ENCODE results near the gene TIE1. TPM values are rescaled to one million over a fixed set of nuclear protein-coding genes. Genes with fewer than 3 reads are reported as not detected.

The TIE1 gene
- total and polyA plus RNA-seq, 2 of the 13 experiments (the other 11 are each of a cell fraction or from before 2014, with no cell fraction given), result 0.58 to 0.84 TPM

DNA sequence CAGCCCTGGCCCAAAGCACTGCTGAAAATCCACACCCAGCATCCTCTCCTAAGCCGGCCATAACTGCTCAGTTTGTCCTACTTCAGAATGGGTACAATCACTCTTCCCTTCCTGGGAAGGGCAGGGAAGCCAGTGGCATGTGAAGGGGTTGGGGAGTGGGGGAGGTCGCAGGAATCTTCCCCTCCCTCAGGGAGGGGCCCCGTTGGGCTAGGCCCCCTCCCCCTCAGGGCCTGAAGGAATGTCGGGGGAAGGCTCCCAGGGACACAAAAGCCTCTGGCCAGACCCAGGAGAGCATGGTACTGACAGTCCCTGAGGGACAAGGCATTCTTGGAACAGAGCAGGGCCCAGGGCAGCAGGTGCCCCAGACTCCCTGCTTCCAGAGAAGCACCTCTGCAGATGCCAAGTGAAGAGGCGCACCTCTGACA is 65.8 kb downstream of the TIE1 start (continued):
- TF ChIP-seq ZNF724P (CRISPR knock-in tag; IDR thresholded peaks at IDR 0.05; ENCODE audit: borderline replicate concordance) (no peak), ZNF510 (CRISPR knock-in tag; IDR thresholded peaks at IDR 0.05; ENCODE audit: low read depth) (no peak), ZNF644 (CRISPR knock-in tag; IDR thresholded peaks at IDR 0.05; ENCODE audit: low read depth) (no peak), YEATS2 (CRISPR knock-in tag; IDR thresholded peaks at IDR 0.05; ENCODE audit: borderline replicate concordance) (no peak), ZNF563 (CRISPR knock-in tag; IDR thresholded peaks at IDR 0.05) (no peak), PHF8 (CRISPR knock-in tag; IDR thresholded peaks at IDR 0.05) (no peak; the same call in 1 of the 2 replicates), ARNT (IDR thresholded peaks at IDR 0.05) (no peak), ZNF354B (CRISPR knock-in tag; IDR thresholded peaks at IDR 0.05) (no peak), CEBPG (CRISPR knock-in tag; IDR thresholded peaks at IDR 0.05) (no peak), ZNF674 (CRISPR knock-in tag; IDR thresholded peaks at IDR 0.05; ENCODE audit: low read depth) (no peak), MZF1 (CRISPR knock-in tag; IDR thresholded peaks at IDR 0.05; ENCODE audit: borderline replicate concordance) (no peak), EED (CRISPR knock-in tag; IDR thresholded peaks at IDR 0.05) (no peak), KDM1A (CRISPR knock-in tag; IDR thresholded peaks at IDR 0.05) (peak; percentile 55; the same call in 1 of the 2 replicates), PLRG1 (conservative IDR thresholded peaks at IDR 0.05) (no peak), HMG20A (CRISPR knock-in tag; IDR thresholded peaks at IDR 0.05; ENCODE audit: borderline replicate concordance) (no peak), RXRA (CRISPR knock-in tag; IDR thresholded peaks at IDR 0.05) (no peak), LRRFIP1 (CRISPR knock-in tag; conservative IDR thresholded peaks at IDR 0.05) (no peak), ZSCAN22 (CRISPR knock-in tag; IDR thresholded peaks at IDR 0.05) (no peak), GTF2F1 (IDR thresholded peaks at IDR 0.05; ENCODE audit: low read length) (no peak), AFF4 (CRISPR knock-in tag; IDR thresholded peaks at IDR 0.05) (no peak), ZSCAN9 (CRISPR knock-in tag; IDR thresholded peaks at IDR 0.05; ENCODE audit: borderline replicate concordance) (no peak)
- TF ChIP-seq, protein P1, sequence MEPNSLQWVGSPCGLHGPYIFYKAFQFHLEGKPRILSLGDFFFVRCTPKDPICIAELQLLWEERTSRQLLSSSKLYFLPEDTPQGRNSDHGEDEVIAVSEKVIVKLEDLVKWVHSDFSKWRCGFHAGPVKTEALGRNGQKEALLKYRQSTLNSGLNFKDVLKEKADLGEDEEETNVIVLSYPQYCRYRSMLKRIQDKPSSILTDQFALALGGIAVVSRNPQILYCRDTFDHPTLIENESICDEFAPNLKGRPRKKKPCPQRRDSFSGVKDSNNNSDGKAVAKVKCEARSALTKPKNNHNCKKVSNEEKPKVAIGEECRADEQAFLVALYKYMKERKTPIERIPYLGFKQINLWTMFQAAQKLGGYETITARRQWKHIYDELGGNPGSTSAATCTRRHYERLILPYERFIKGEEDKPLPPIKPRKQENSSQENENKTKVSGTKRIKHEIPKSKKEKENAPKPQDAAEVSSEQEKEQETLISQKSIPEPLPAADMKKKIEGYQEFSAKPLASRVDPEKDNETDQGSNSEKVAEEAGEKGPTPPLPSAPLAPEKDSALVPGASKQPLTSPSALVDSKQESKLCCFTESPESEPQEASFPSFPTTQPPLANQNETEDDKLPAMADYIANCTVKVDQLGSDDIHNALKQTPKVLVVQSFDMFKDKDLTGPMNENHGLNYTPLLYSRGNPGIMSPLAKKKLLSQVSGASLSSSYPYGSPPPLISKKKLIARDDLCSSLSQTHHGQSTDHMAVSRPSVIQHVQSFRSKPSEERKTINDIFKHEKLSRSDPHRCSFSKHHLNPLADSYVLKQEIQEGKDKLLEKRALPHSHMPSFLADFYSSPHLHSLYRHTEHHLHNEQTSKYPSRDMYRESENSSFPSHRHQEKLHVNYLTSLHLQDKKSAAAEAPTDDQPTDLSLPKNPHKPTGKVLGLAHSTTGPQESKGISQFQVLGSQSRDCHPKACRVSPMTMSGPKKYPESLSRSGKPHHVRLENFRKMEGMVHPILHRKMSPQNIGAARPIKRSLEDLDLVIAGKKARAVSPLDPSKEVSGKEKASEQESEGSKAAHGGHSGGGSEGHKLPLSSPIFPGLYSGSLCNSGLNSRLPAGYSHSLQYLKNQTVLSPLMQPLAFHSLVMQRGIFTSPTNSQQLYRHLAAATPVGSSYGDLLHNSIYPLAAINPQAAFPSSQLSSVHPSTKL (CRISPR knock-in tag; IDR thresholded peaks at IDR 0.05), result no peak
- TF ChIP-seq, protein P2, sequence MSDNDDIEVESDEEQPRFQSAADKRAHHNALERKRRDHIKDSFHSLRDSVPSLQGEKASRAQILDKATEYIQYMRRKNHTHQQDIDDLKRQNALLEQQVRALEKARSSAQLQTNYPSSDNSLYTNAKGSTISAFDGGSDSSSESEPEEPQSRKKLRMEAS (IDR thresholded peaks at IDR 0.05), result no peak
- TF ChIP-seq, protein P3, sequence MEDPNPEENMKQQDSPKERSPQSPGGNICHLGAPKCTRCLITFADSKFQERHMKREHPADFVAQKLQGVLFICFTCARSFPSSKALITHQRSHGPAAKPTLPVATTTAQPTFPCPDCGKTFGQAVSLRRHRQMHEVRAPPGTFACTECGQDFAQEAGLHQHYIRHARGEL (CRISPR knock-in tag; IDR thresholded peaks at IDR 0.05), result no peak

Data from HepG2 (cell line).